Adrenal gland (tissue), 5 donors: Measurements from ENCODE around the gene COL5A1.

Experiments
- POLR2A ChIP-seq, 2 donors: fragments of 450-650 bp; IDR thresholded peaks; one replicate each; pipeline ENCODE4 v1.6.1; 2017; ENCODE audit warnings: antibody characterized with exemption in 2 of 2, mild to moderate bottlenecking in 2 of 2, moderate library complexity in 1 of 2
- TF ChIP-seq, protein P1 (sequence below), 6 experiments: fragments of 450-650 bp in 4 of 6; fragments of 200-600 bp in 2 of 6; sonication (generic) in 1 of 6; IDR thresholded peaks; 1 replicate in 5 of 6; 2 replicates in 1 of 6; pipeline versions ENCODE4 v1.5.1 to v1.8.0; 2016 to 2021; ENCODE audit warnings: antibody characterized with exemption in 6 of 6, mild to moderate bottlenecking in 2 of 6, moderate library complexity in 1 of 6
- donor health status: DM: no; HTN: no; CAD: no.

DNA sequence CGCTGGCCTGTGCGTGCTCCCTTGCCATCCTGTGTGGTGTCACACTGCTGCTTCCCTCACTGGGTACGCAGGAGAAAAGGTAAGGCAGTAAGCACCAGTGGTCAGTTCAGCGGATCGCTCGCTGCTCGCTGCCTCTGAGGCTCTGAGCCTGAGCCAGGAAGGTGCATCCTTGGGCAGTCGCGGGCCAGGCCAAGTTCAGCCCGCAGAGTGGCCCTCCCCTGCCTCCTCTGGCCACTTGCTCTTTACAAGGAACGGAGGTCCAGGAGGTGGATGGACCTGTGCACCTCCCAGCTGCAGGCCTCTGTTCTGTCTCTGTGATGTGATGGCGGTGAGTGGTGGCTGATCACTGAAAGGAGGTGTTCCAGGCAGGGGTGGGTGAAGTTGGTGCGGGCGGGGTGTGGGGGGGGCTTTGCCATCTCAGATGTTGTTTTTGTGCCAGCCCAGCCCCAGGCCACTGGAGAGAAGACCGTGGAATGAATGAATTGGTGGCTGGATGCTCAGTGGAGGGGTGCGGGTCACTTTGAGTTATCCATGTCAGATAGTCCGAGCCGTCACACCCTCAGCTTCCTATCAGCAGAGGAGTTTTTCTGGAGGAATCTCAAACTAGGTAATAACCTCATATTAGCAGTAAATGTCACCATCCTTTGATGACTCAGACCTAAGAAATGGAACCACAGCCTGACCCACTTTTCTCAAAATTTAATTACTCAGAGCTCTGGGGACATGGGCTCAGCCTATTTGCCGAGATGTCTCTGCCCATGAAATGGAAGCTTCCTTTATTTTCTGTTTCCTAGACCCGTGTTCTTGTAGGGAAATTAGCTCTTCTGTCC, 7.3 kb downstream of the COL5A1 start:
- peak in 1 of 2 donors; percentile 24 for TF ChIP-seq POLR2A (IDR thresholded peaks at IDR 0.05)
- TF ChIP-seq, protein P1, sequence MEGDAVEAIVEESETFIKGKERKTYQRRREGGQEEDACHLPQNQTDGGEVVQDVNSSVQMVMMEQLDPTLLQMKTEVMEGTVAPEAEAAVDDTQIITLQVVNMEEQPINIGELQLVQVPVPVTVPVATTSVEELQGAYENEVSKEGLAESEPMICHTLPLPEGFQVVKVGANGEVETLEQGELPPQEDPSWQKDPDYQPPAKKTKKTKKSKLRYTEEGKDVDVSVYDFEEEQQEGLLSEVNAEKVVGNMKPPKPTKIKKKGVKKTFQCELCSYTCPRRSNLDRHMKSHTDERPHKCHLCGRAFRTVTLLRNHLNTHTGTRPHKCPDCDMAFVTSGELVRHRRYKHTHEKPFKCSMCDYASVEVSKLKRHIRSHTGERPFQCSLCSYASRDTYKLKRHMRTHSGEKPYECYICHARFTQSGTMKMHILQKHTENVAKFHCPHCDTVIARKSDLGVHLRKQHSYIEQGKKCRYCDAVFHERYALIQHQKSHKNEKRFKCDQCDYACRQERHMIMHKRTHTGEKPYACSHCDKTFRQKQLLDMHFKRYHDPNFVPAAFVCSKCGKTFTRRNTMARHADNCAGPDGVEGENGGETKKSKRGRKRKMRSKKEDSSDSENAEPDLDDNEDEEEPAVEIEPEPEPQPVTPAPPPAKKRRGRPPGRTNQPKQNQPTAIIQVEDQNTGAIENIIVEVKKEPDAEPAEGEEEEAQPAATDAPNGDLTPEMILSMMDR (IDR thresholded peaks at IDR 0.05) = no peak
